ENCODE data around the gene CFAP100.

DNA sequence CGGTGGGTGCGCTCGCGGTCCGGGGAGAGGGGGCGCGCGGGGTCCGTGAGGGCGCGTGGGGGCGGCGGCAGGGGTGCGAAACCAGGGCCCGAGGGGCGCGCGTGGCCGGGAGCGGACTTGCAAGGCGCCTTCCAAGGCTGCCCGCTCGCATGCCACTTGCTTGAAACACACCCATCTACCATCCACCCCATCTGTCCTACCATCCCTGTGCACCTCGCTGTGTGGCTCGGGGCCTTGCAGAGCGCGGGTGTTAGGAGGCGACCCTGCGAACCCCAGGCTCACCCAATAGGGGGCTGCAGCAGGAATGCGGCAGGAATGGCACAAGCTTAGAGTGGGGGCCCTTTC, 240 bp downstream of the CFAP100 start:
- TF ChIP-seq EZH2 (IDR thresholded peaks at IDR 0.05) (no peak), SRF (IDR thresholded peaks at IDR 0.05; ENCODE audit: low read depth) (no peak), FOSL1 (IDR thresholded peaks at IDR 0.05; ENCODE audit: low read depth) (no peak), CEBPB (IDR thresholded peaks at IDR 0.05; ENCODE audit: low read depth) (no peak), POLR2A (IDR thresholded peaks at IDR 0.05; ENCODE audit: borderline replicate concordance, extremely low read depth, insufficient read depth, insufficient read length) (no peak), CBX3 (IDR thresholded peaks at IDR 0.05; ENCODE audit: low read depth) (no peak)
- TF ChIP-seq, protein P1, sequence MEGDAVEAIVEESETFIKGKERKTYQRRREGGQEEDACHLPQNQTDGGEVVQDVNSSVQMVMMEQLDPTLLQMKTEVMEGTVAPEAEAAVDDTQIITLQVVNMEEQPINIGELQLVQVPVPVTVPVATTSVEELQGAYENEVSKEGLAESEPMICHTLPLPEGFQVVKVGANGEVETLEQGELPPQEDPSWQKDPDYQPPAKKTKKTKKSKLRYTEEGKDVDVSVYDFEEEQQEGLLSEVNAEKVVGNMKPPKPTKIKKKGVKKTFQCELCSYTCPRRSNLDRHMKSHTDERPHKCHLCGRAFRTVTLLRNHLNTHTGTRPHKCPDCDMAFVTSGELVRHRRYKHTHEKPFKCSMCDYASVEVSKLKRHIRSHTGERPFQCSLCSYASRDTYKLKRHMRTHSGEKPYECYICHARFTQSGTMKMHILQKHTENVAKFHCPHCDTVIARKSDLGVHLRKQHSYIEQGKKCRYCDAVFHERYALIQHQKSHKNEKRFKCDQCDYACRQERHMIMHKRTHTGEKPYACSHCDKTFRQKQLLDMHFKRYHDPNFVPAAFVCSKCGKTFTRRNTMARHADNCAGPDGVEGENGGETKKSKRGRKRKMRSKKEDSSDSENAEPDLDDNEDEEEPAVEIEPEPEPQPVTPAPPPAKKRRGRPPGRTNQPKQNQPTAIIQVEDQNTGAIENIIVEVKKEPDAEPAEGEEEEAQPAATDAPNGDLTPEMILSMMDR (IDR thresholded peaks at IDR 0.05 in 2 of 3, conservative IDR thresholded peaks at IDR 0.05 in 1 of 3; ENCODE audit: borderline replicate concordance in 1 of 3, insufficient read depth in 1 of 3, low read depth in 2 of 3, low read length in 2 of 3), result no peak
